Measurements from ENCODE around the gene AUNIP. TPM values are rescaled to one million over a fixed set of nuclear protein-coding genes. Genes with fewer than 3 reads are reported as not detected.

The AUNIP gene
- total RNA-seq, 1 experiment from 2014 or later = 12.1 TPM

- POLR2A ChIA-PET = no interaction called here
These were observed 11.9 kb upstream of the AUNIP start for GRCh38 chr1:25871086-25871703.

More at GRCh38 chr1:25871086-25871703, 11.9 kb upstream of the AUNIP start:
- TF ChIP-seq REST (IDR thresholded peaks at IDR 0.05; ENCODE audit: low read depth) (no peak), RAD21 (IDR thresholded peaks at IDR 0.05; ENCODE audit: low read depth) (no peak), CBX3 (IDR thresholded peaks at IDR 0.05; ENCODE audit: low read depth) (no peak), YY1 (IDR thresholded peaks at IDR 0.05; ENCODE audit: extremely low read depth, insufficient replicate concordance, low read depth, low read length) (no peak), EZH2 (IDR thresholded peaks at IDR 0.05) (no peak), ZFX (IDR thresholded peaks at IDR 0.05) (no peak), SRF (IDR thresholded peaks at IDR 0.05; ENCODE audit: low read depth) (no peak), EZH2phosphoT487 (IDR thresholded peaks at IDR 0.05; ENCODE audit: borderline replicate concordance) (no peak), TCF7L2 (IDR thresholded peaks at IDR 0.05; ENCODE audit: borderline replicate concordance, extremely low read depth, insufficient read depth, insufficient read length) (no peak), CTCF (IDR thresholded peaks at IDR 0.05 in 2 of 3, conservative IDR thresholded peaks at IDR 0.05 in 1 of 3; ENCODE audit: borderline replicate concordance in 1 of 3, insufficient read depth in 1 of 3, low read depth in 2 of 3, low read length in 2 of 3) (no peak), ZBTB33 (IDR thresholded peaks at IDR 0.05; ENCODE audit: extremely low read depth, insufficient replicate concordance, low read length) (no peak), POLR2A (IDR thresholded peaks at IDR 0.05; ENCODE audit: borderline replicate concordance, extremely low read depth, insufficient read depth, insufficient read length) (no peak), CEBPB (IDR thresholded peaks at IDR 0.05; ENCODE audit: low read depth) (no peak), MAX (IDR thresholded peaks at IDR 0.05) (no peak), POLR2AphosphoS5 (IDR thresholded peaks at IDR 0.05; ENCODE audit: low read depth, low read length) (no peak; the same call in 1 of the 2 replicates)
- Histone ChIP-seq H3K4me2 (ENCODE audit: low read length) (no peak overlapping the region; the same call in 1 of the 2 replicates), H3K9me2 (ENCODE audit: insufficient read depth) (no peaks in the 10 kb centered on the region), H3K4me1 (ENCODE audit: control insufficient read depth in 1 of 2, insufficient read depth in 2 of 2, low read length in 2 of 2) (peaks cover 30 to 61% of the 10 kb centered on the region in 2 experiments), H3K4me3 (replicated peaks in 1 of 2; ENCODE audit: low read depth in 1 of 2, low read length in 2 of 2) (no peak overlapping the region), H3K36me3 (ENCODE audit: control insufficient read depth in 1 of 2, insufficient read depth in 2 of 2, low read length in 2 of 2) (no peaks in the 10 kb centered on the region), H3K9me3 (ENCODE audit: control insufficient read depth in 1 of 2, insufficient read depth in 1 of 2, low read depth in 1 of 2, low read length in 2 of 2) (no peaks in the 10 kb centered on the region), H2AFZ (ENCODE audit: low read depth, low read length, poor library complexity, severe bottlenecking) (no peak overlapping the region), H4K20me1 (ENCODE audit: insufficient read depth) (no peaks in the 10 kb centered on the region), H3K79me2 (ENCODE audit: insufficient read depth, low read length) (peaks cover 10% of the 10 kb centered on the region; the same call in 1 of the 2 replicates), H3K9ac (ENCODE audit: low read length) (no peak overlapping the region), H3K27me3 (ENCODE audit: insufficient read depth, low read length) (no peaks in the 10 kb centered on the region), H3K27ac (ENCODE audit: low read depth, low read length) (no peak overlapping the region)
- ChIA-PET CTCF (interaction anchor here (0.6 kb wide), 1 partner anchor 24 kb away, joined by 3 read pairs; no protein-coding TSS in a partner anchor), RAD21 (ENCODE audit: low non-redundant PET in 1 of 2, low total read pairs in 2 of 2, uncharacterized antibody in 2 of 2, unreplicated experiment in 2 of 2) (no interaction called here)
- intact Hi-C loops (cut with micrococcal nuclease) = no loop called here
- DNase-seq (ENCODE audit: low read depth, low spot score) (no peak), ATAC-seq (no peak)
- BruUV-seq (replicated peaks) = no TSS peak

All from HCT116 (cell line).